H9 (cell line): Measurements from ENCODE around the gene PNRC2. TPM values are rescaled to one million over a fixed set of nuclear protein-coding genes. Genes with fewer than 3 reads are reported as not detected.

Experiments
- DNase-seq: peaks from one replicate; pipeline ENCODE4 v3.0.0-alpha.2; 2017
- H2AFZ ChIP-seq: one replicate; pipeline ENCODE4 v1.6.1; 2013; ENCODE audit warnings: mild to moderate bottlenecking, low read length, control low read depth, moderate library complexity
- H2AK5ac ChIP-seq: 2 replicates; pipeline ENCODE4 v1.6.1; 2013; ENCODE audit warnings: low read length, control low read depth, mixed read lengths; ENCODE audit not compliant: insufficient read length
- H2BK120ac ChIP-seq: one replicate; pipeline ENCODE4 v1.6.1; 2013; ENCODE audit warnings: low read depth, mild to moderate bottlenecking, low read length, control low read depth, inconsistent platforms; ENCODE audit not compliant: poor library complexity, severe bottlenecking
- H2BK12ac ChIP-seq: 2 replicates; pipeline ENCODE4 v1.6.1; 2013; ENCODE audit warnings: low read length, control low read depth, mixed read lengths, low read depth; ENCODE audit not compliant: insufficient read length
- H2BK15ac ChIP-seq: 2 replicates; pipeline ENCODE4 v1.6.1; 2013; ENCODE audit warnings: low read depth, low read length, control low read depth
- H2BK20ac ChIP-seq: one replicate; pipeline ENCODE4 v1.6.1; 2013; ENCODE audit warnings: low read depth, mild to moderate bottlenecking, low read length, control low read depth, inconsistent platforms; ENCODE audit not compliant: poor library complexity, severe bottlenecking
- H2BK5ac ChIP-seq: 2 replicates; pipeline ENCODE4 v1.6.1; 2013; ENCODE audit warnings: low read length, control low read depth, mixed read lengths; ENCODE audit not compliant: insufficient read length
- H3K14ac ChIP-seq: 2 replicates; pipeline ENCODE4 v1.6.1; 2013; ENCODE audit warnings: low read length, control low read depth; ENCODE audit not compliant: insufficient read depth
- H3K18ac ChIP-seq: 2 replicates; pipeline ENCODE4 v1.6.1; 2013; ENCODE audit warnings: low read depth, mild to moderate bottlenecking, mixed read lengths, low read length, control low read depth; ENCODE audit not compliant: insufficient read length
- H3K23ac ChIP-seq: 2 replicates; pipeline ENCODE4 v1.6.1; 2013; ENCODE audit warnings: low read length, control low read depth, mixed read lengths, low read depth; ENCODE audit not compliant: insufficient read length
- H3K23me2 ChIP-seq: 2 replicates; pipeline ENCODE4 v1.6.1; 2013; ENCODE audit warnings: low read depth, mild to moderate bottlenecking, mixed read lengths, low read length, control low read depth; ENCODE audit not compliant: insufficient read length, poor library complexity, severe bottlenecking
- H3K27ac ChIP-seq: 2 replicates; pipeline ENCODE4 v1.5.1; 2013; ENCODE audit warnings: low read length, control low read depth, mixed read lengths, low read depth; ENCODE audit not compliant: insufficient read length
- H3K27me3 ChIP-seq: 2 replicates; pipeline ENCODE4 v1.6.1; 2013; ENCODE audit warnings: low read length, control low read depth, inconsistent platforms; ENCODE audit not compliant: insufficient read depth
- H3K4ac ChIP-seq: 2 replicates; pipeline ENCODE4 v1.6.1; 2013; ENCODE audit warnings: low read depth, mild to moderate bottlenecking, control low read depth, inconsistent platforms, low read length, moderate library complexity
- H3K4me1 ChIP-seq: 2 replicates; pipeline ENCODE4 v1.6.1; 2013; ENCODE audit warnings: low read length, control low read depth, inconsistent platforms; ENCODE audit not compliant: insufficient read depth
- H3K4me2 ChIP-seq: 2 replicates; pipeline ENCODE4 v1.6.1; 2013; ENCODE audit warnings: low read length, control low read depth, mixed read lengths; ENCODE audit not compliant: insufficient read length, insufficient read depth
- H3K56ac ChIP-seq: 2 replicates; pipeline ENCODE4 v1.6.1; 2013; ENCODE audit warnings: low read depth, mild to moderate bottlenecking, mixed read lengths, low read length, control low read depth; ENCODE audit not compliant: insufficient read length
- H3K79me1 ChIP-seq: 2 replicates; pipeline ENCODE4 v1.6.1; 2013; ENCODE audit warnings: low read depth, mild to moderate bottlenecking, moderate library complexity, low read length, control low read depth, inconsistent platforms; ENCODE audit not compliant: insufficient read depth, poor library complexity, severe bottlenecking
- H3K79me2 ChIP-seq: 2 replicates; pipeline ENCODE4 v1.6.1; 2013; ENCODE audit warnings: low read length, control low read depth, inconsistent platforms; ENCODE audit not compliant: insufficient read depth
- H3K9ac ChIP-seq: 2 replicates; pipeline ENCODE4 v1.6.1; 2013; ENCODE audit warnings: low read length, control low read depth, mixed read lengths; ENCODE audit not compliant: insufficient read length; ENCODE audit errors: extremely low read depth
- H3K9me3 ChIP-seq: one replicate; pipeline ENCODE4 v1.6.1; 2013; ENCODE audit warnings: low read depth, low read length, inconsistent platforms; ENCODE audit not compliant: control insufficient read depth
- H3T11ph ChIP-seq: one replicate; pipeline ENCODE4 v1.6.1; 2013; ENCODE audit warnings: mild to moderate bottlenecking, low read length, control low read depth, inconsistent platforms
- H4K20me1 ChIP-seq: one replicate; pipeline ENCODE4 v1.6.1; 2013; ENCODE audit not compliant: control insufficient read depth, insufficient read length, insufficient read depth
- H4K5ac ChIP-seq: 2 replicates; pipeline ENCODE4 v1.6.1; 2013; ENCODE audit warnings: low read depth, mild to moderate bottlenecking, mixed read lengths, low read length, control low read depth; ENCODE audit not compliant: insufficient read length
- H4K8ac ChIP-seq: replicated peaks from 2 replicates; pipeline ENCODE4 v1.6.1; 2013; ENCODE audit warnings: low read length, control low read depth, mixed read lengths, low read depth; ENCODE audit not compliant: insufficient read length
- H4K91ac ChIP-seq: 2 replicates; pipeline ENCODE4 v1.6.1; 2013; ENCODE audit warnings: low read depth, mild to moderate bottlenecking, moderate library complexity, mixed read lengths, low read length, control low read depth; ENCODE audit not compliant: insufficient read length
- H3K27ac Mint-ChIP-seq, 3 experiments: 2 replicates in 2 of 3; 3 replicates in 1 of 3; pipeline ENCODE4 v1.8.0; 2020 to 2021; ENCODE audit warnings: mixed read lengths in 3 of 3, mild to moderate bottlenecking in 1 of 3, moderate library complexity in 1 of 3
- H3K27me3 Mint-ChIP-seq: 2 replicates; pipeline ENCODE4 v1.8.0; 2021; ENCODE audit warnings: low read depth, mild to moderate bottlenecking, moderate library complexity, mixed read lengths
- H3K36me3 Mint-ChIP-seq, 3 experiments: 2 replicates in 2 of 3; 3 replicates in 1 of 3; pipeline ENCODE4 v1.8.0; 2020 to 2021; ENCODE audit warnings: low read depth in 3 of 3, mixed read lengths in 3 of 3; ENCODE audit not compliant: insufficient read depth in 1 of 3
- H3K4me1 Mint-ChIP-seq, 2 experiments: 2 replicates each; pipeline ENCODE4 v1.8.0; 2020; ENCODE audit warnings: mixed read lengths in 2 of 2
- H3K4me3 Mint-ChIP-seq, 2 experiments: 2 replicates in 1 of 2; 3 replicates in 1 of 2; pipeline ENCODE4 v1.8.0; 2020 to 2021; ENCODE audit warnings: mild to moderate bottlenecking in 2 of 2, mixed read lengths in 2 of 2, moderate library complexity in 1 of 2
- H3K9me3 Mint-ChIP-seq, 2 experiments: 2 replicates in 1 of 2; 3 replicates in 1 of 2; pipeline ENCODE4 v1.8.0; 2020; ENCODE audit warnings: mild to moderate bottlenecking in 2 of 2, mixed read lengths in 2 of 2, moderate library complexity in 1 of 2
- WGBS: extraction: QIAGEN DNeasy Blood & Tissue Kit; methylation state at CpG from one replicate; pipeline ENCODE4 v1.1.7; 2013; ENCODE audit warnings: missing lambda C conversion rate, low lambda C conversion rate, mixed read lengths; ENCODE audit not compliant: insufficient read length; ENCODE audit errors: extremely low coverage; 5-methylcytosine and 5-hydroxymethylcytosine counted together
- total RNA-seq: library from RNA; stranded (reverse); gene quantifications from 2 replicates; pipeline ENCODE4 v1.2.1, GENCODE V29; 2021
- TF ChIP-seq, protein P1 (sequence below): fragments of 200-600 bp; sonication (generic); conservative IDR thresholded peaks from 3 replicates; pipeline ENCODE4 v1.8.0; 2021; ENCODE audit warnings: antibody characterized with exemption, mild to moderate bottlenecking

PNRC2 gene
- total RNA-seq, 1 experiment from 2014 or later = 87.6 TPM

DNA sequence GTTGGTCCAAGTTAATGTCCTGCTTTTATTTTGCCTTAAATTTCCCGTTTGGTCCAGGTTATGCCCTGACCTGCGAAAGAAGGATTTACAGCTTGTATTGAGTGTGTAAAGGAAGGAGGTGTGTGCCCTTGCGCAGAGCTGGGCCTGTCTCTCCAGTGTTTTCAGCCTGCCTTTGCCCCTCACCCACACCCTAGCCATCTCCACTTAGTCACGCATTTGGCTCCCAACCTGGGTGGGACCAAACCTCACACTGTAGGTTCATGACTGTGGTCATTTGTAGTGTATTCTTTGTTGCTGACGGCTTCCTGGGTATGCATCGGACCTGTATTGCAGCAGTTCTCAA, 21.1 kb downstream of the PNRC2 start:
- peaks cover 0 to 3% of the 10 kb centered on the region in 2 experiments; a peak in 1 of 5 replicates for H3K9me3 Mint-ChIP-seq
- H3K79me2 ChIP-seq = peaks cover 40% of the 10 kb centered on the region
- TF ChIP-seq, protein P1, sequence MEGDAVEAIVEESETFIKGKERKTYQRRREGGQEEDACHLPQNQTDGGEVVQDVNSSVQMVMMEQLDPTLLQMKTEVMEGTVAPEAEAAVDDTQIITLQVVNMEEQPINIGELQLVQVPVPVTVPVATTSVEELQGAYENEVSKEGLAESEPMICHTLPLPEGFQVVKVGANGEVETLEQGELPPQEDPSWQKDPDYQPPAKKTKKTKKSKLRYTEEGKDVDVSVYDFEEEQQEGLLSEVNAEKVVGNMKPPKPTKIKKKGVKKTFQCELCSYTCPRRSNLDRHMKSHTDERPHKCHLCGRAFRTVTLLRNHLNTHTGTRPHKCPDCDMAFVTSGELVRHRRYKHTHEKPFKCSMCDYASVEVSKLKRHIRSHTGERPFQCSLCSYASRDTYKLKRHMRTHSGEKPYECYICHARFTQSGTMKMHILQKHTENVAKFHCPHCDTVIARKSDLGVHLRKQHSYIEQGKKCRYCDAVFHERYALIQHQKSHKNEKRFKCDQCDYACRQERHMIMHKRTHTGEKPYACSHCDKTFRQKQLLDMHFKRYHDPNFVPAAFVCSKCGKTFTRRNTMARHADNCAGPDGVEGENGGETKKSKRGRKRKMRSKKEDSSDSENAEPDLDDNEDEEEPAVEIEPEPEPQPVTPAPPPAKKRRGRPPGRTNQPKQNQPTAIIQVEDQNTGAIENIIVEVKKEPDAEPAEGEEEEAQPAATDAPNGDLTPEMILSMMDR = no peak
- peak overlapping the region; percentile 91 for H2AK5ac ChIP-seq
- no peak overlapping the region for H2BK20ac ChIP-seq
- peak overlapping the region; percentile 87 for H3K9ac ChIP-seq
- H3K27ac Mint-ChIP-seq = peak overlapping the region; percentile 99
- H3K36me3 Mint-ChIP-seq = peaks cover 17 to 41% (median 39%) of the 10 kb centered on the region in 3 experiments
- H3K14ac ChIP-seq = peak overlapping the region; percentile 96
- H3T11ph ChIP-seq = peak overlapping the region; percentile 8
- no peaks in the 10 kb centered on the region for H3K79me1 ChIP-seq
- no peaks in the 10 kb centered on the region for H4K20me1 ChIP-seq
- H2BK15ac ChIP-seq = no peak overlapping the region
- H3K27me3 Mint-ChIP-seq = peaks cover 1% of the 10 kb centered on the region; the same call in 1 of the 2 replicates
- H3K23ac ChIP-seq = no peak overlapping the region
- peak overlapping the region; percentile 92 for H3K18ac ChIP-seq
- peak overlapping the region; percentile 75 for H2BK5ac ChIP-seq
- H3K4me1 Mint-ChIP-seq = peaks cover 32 to 50% of the 10 kb centered on the region in 2 experiments
- peak overlapping the region; percentile 14 for H3K4me2 ChIP-seq
- H3K23me2 ChIP-seq = no peaks in the 10 kb centered on the region
- H2BK12ac ChIP-seq = peak overlapping the region; percentile 9
- peak overlapping the region; percentile 31 for H3K56ac ChIP-seq
- peak overlapping the region; percentile 98 for H3K27ac ChIP-seq
- peak overlapping the region; percentile 79 for H4K8ac ChIP-seq
- peak overlapping the region; percentile 98 for H4K5ac ChIP-seq
- DNase-seq = peak; percentile 44
- H2AFZ ChIP-seq = no peak overlapping the region
- H3K4me1 ChIP-seq = peaks cover 2% of the 10 kb centered on the region; the same call in 1 of the 2 replicates
- no peaks in the 10 kb centered on the region for H3K27me3 ChIP-seq
- peak overlapping the region; percentile 5 for H4K91ac ChIP-seq
- peak overlapping the region; percentile 92 to 94 for H3K4me3 Mint-ChIP-seq
- H3K4ac ChIP-seq = peak overlapping the region; percentile 7; the same call in 1 of the 2 replicates
- no peaks in the 10 kb centered on the region for H3K9me3 ChIP-seq
- WGBS = no CpG with 5 or more reads among the region's 6 CpGs
- peak overlapping the region; percentile 12 for H2BK120ac ChIP-seq
